Measurements from ENCODE around the gene PRR20G.

DNA sequence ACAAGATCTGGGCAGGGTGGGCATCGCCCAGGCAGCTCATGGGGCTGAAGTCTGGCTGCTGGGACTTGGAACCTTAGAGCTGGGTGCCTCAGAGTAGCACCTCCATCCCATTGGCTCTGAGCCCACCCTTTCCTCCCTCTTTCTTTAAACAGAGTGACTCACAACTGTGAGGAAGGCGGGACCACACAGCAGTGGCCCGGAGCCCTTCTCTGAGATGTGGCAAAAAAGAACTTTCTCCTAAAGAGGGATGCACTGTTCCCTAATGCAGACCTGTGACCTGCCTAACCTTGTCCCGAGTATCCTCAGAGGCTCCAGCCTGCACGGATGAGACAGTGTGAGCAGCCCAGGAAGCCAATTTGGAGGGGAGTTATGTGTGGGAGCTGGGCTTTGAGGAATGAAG is 23.6 kb downstream of the PRR20G start:
- TF ChIP-seq, protein P1, sequence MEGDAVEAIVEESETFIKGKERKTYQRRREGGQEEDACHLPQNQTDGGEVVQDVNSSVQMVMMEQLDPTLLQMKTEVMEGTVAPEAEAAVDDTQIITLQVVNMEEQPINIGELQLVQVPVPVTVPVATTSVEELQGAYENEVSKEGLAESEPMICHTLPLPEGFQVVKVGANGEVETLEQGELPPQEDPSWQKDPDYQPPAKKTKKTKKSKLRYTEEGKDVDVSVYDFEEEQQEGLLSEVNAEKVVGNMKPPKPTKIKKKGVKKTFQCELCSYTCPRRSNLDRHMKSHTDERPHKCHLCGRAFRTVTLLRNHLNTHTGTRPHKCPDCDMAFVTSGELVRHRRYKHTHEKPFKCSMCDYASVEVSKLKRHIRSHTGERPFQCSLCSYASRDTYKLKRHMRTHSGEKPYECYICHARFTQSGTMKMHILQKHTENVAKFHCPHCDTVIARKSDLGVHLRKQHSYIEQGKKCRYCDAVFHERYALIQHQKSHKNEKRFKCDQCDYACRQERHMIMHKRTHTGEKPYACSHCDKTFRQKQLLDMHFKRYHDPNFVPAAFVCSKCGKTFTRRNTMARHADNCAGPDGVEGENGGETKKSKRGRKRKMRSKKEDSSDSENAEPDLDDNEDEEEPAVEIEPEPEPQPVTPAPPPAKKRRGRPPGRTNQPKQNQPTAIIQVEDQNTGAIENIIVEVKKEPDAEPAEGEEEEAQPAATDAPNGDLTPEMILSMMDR (IDR thresholded peaks at IDR 0.05 in 8 of 11, conservative IDR thresholded peaks at IDR 0.05 in 3 of 11), result no peak
- TF ChIP-seq POLR2A (IDR thresholded peaks at IDR 0.05) (no peak), POLR2AphosphoS5 (IDR thresholded peaks at IDR 0.05) (no peak)
